GM10847 (cell line): ENCODE data around the gene EFTUD2.

Source experiments
- POLR2A ChIP-seq: IDR thresholded peaks from 2 replicates; pipeline ENCODE4 v1.6.1; 2011; ENCODE audit not compliant: insufficient read length; ENCODE audit errors: extremely low read depth

Gene EFTUD2

GRCh38 chr17:44907729-44908470 is 8.7 kb upstream of the EFTUD2 start:
- no peak for TF ChIP-seq POLR2A

- TF ChIP-seq POLR2A, result no peak
These were observed 7.8 kb upstream of the EFTUD2 start for GRCh38 chr17:44906763-44907728.

GRCh38 chr17:44906010-44906646 is 6.9 kb upstream of the EFTUD2 start:
- TF ChIP-seq POLR2A, result no peak

GRCh38 chr17:44905006-44906000 is 6.1 kb upstream of the EFTUD2 start:
- no peak for TF ChIP-seq POLR2A

- no peak for TF ChIP-seq POLR2A
These were observed 5.0 kb upstream of the EFTUD2 start for GRCh38 chr17:44904001-44904984.

- no peak for TF ChIP-seq POLR2A
These were observed 3.9 kb upstream of the EFTUD2 start for GRCh38 chr17:44903012-44903685.

GRCh38 chr17:44902135-44902760 is 3.0 kb upstream of the EFTUD2 start:
- TF ChIP-seq POLR2A, result no peak

- TF ChIP-seq POLR2A, result no peak
These were observed 2.2 kb upstream of the EFTUD2 start for GRCh38 chr17:44901411-44901921.

GRCh38 chr17:44900894-44901293 is 1.6 kb upstream of the EFTUD2 start:
- TF ChIP-seq POLR2A, result no peak

GRCh38 chr17:44898768-44899073 is 524 bp downstream of the EFTUD2 start:
- TF ChIP-seq POLR2A, result no peak

- no peak for TF ChIP-seq POLR2A
These were observed 4.6 kb downstream of the EFTUD2 start for GRCh38 chr17:44894642-44895041.

GRCh38 chr17:44892250-44892649 is 7.0 kb downstream of the EFTUD2 start:
- no peak for TF ChIP-seq POLR2A
